Breast epithelium (tissue), 4 donors: ENCODE results near the gene SCARB1. TPM values are rescaled to one million over a fixed set of nuclear protein-coding genes. Genes with fewer than 3 reads are reported as not detected.
"Not testable (repeated sequence)": the region's sequence is repeated elsewhere in the genome, so short reads cannot be mapped to it uniquely, and the experiment has no call there.

Source experiments
- DNase-seq, 2 donors: peaks; one replicate each; pipeline ENCODE4 v3.0.0-alpha.2; 2019; ENCODE audit warnings: low spot score in 2 of 2
- H3K27ac ChIP-seq, 2 donors: fragments of 200-600 bp; sonication (generic) in 1 of 2; one replicate each; pipeline ENCODE4 v1.5.1; 2016 to 2019; ENCODE audit warnings: mild to moderate bottlenecking in 1 of 2
- H3K27me3 ChIP-seq, 2 donors: fragments of 200-600 bp; sonication (generic) in 1 of 2; one replicate each; pipeline versions ENCODE4 v1.5.1 to v1.6.0; 2017 to 2019; ENCODE audit warnings: control low read depth in 1 of 2, mild to moderate bottlenecking in 1 of 2
- H3K36me3 ChIP-seq: fragments of 200-600 bp; one replicate; pipeline ENCODE4 v1.5.1; 2019
- H3K4me1 ChIP-seq, 2 donors: fragments of 200-600 bp; sonication (generic); one replicate each; pipeline ENCODE4 v1.5.1; 2016 to 2019; ENCODE audit warnings: control low read depth in 1 of 2
- H3K4me3 ChIP-seq, 3 donors: fragments of 200-600 bp; sonication (generic); 1 replicate in 2 of 3; 2 replicates in 1 of 3; pipeline ENCODE4 v1.5.1; 2016 to 2019; ENCODE audit warnings: mild to moderate bottlenecking in 3 of 3, moderate library complexity in 2 of 3
- H3K9me3 ChIP-seq, 2 donors: fragments of 200-600 bp; sonication (generic) in 1 of 2; one replicate each; pipeline ENCODE4 v1.5.1; 2016 to 2019; ENCODE audit warnings: control low read depth in 1 of 2
- CTCF ChIP-seq, 3 donors: fragments of 450-650 bp; IDR thresholded peaks; one replicate each; pipeline ENCODE4 v1.5.1; 2016 to 2017; ENCODE audit warnings: antibody characterized with exemption in 3 of 3, mild to moderate bottlenecking in 3 of 3, moderate library complexity in 3 of 3
- POLR2A ChIP-seq: fragments of 450-650 bp; IDR thresholded peaks from one replicate; pipeline ENCODE4 v1.6.1; 2016; ENCODE audit warnings: antibody characterized with exemption, mild to moderate bottlenecking, moderate library complexity
- POLR2AphosphoS5 ChIP-seq, 3 donors: sonication (generic); formaldehyde crosslinking; IDR thresholded peaks; one replicate each; pipeline ENCODE4 v1.6.1; 2017; ENCODE audit warnings: antibody characterized with exemption in 3 of 3
- intact Hi-C: fragments of 100-400 bp; cut with DNase I; formaldehyde crosslinking; loops from one replicate; pipeline ENCODE4 v1.15.1; 2023; ENCODE audit warnings: low total_unique reads
- total RNA-seq, 3 donors: library from RNA; depleted of rRNA; stranded (reverse); fragments of >200 nt; gene quantifications; one replicate each; pipeline ENCODE4 v1.1.0, GENCODE V29; 2016

SCARB1 gene
- 10 to 100 TPM; 18.4 to 61.3 (median 20.2) TPM for total RNA-seq

GRCh38 chr12:124863416-124864325 lies at the start of gene SCARB1:
Gene SCARB1 (minus strand): TSS chr12:124863864. CDS start chr12:124863720, 144 bp downstream.
- Histone ChIP-seq H3K9me3 (no peaks in the 10 kb centered on the region), H3K4me3 (peak within 1 kb of the TSS; percentile 62 to 85 (median 81)), H3K4me1 (peaks cover 0 to 10% of the 10 kb centered on the region in 2 donors), H3K27ac (peak within 1 kb of the TSS; percentile 74 to 76), H3K27me3 (no peaks in the 10 kb centered on the region), H3K36me3 (no peaks in the 10 kb centered on the region)
- peak; percentile 65 to 75 for DNase-seq
- TF ChIP-seq CTCF (IDR thresholded peaks at IDR 0.05): no peak
- TF ChIP-seq POLR2AphosphoS5 (IDR thresholded peaks at IDR 0.05): peak in 1 of 3 donors; percentile 38
- TF ChIP-seq POLR2A: no peak
- intact Hi-C loops: no loop called here

GRCh38 chr12:124912529-124913287 lies 49.0 kb upstream of the SCARB1 start:
- DNase-seq, H3K27me3 ChIP-seq, H3K36me3 ChIP-seq, intact Hi-C loops, H3K9me3 ChIP-seq: not testable (repeated sequence)
- TF ChIP-seq POLR2AphosphoS5 (IDR thresholded peaks at IDR 0.05): peak in 2 of 3 donors; percentile 69 to 71
- H3K4me3 ChIP-seq: peak overlapping the region; percentile 70 to 98 (median 85)
- H3K27ac ChIP-seq: peak overlapping the region; percentile 98
- peaks cover 17 to 18% of the 10 kb centered on the region in 2 donors for H3K4me1 ChIP-seq

- H3K4me1 ChIP-seq: peaks cover 12 to 18% of the 10 kb centered on the region in 2 donors
- H3K9me3 ChIP-seq, H3K27me3 ChIP-seq, intact Hi-C loops, H3K36me3 ChIP-seq, DNase-seq: not testable (repeated sequence)
- H3K27ac ChIP-seq: peak overlapping the region; percentile 42 to 78
- peak overlapping the region; percentile 30 to 60 (median 33) for H3K4me3 ChIP-seq
Observed at GRCh38 chr12:124911521-124911920, 47.9 kb upstream of the SCARB1 start.

GRCh38 chr12:124910561-124911478 lies 47.2 kb upstream of the SCARB1 start:
- no peaks in the 10 kb centered on the region for H3K27me3 ChIP-seq
- DNase-seq: no peak
- peak overlapping the region; percentile 63 to 78 for H3K27ac ChIP-seq
- peaks cover 8 to 18% of the 10 kb centered on the region in 2 donors for H3K4me1 ChIP-seq
- intact Hi-C loops: no loop called here
- no peaks in the 10 kb centered on the region for H3K36me3 ChIP-seq
- TF ChIP-seq CTCF (IDR thresholded peaks at IDR 0.05): peak in 1 of 3 donors; percentile 13
- TF ChIP-seq POLR2AphosphoS5 (IDR thresholded peaks at IDR 0.05): peak in 2 of 3 donors; percentile 93 to 96
- TF ChIP-seq POLR2A: peak; percentile 76
- peak overlapping the region; percentile 30 to 60 (median 33) for H3K4me3 ChIP-seq
- no peaks in the 10 kb centered on the region for H3K9me3 ChIP-seq

GRCh38 chr12:124909831-124910560 lies 46.3 kb upstream of the SCARB1 start:
- Histone ChIP-seq H3K4me3 (peak overlapping the region; percentile 30 to 60 (median 33)), H3K36me3 (no peaks in the 10 kb centered on the region), H3K9me3 (no peaks in the 10 kb centered on the region), H3K27ac (peak overlapping the region; percentile 63 to 78), H3K27me3 (no peaks in the 10 kb centered on the region), H3K4me1 (peaks cover 9 to 18% of the 10 kb centered on the region in 2 donors)
- TF ChIP-seq POLR2AphosphoS5 (IDR thresholded peaks at IDR 0.05) (peak; percentile 23 to 73 (median 72)), CTCF (IDR thresholded peaks at IDR 0.05) (no peak), POLR2A (peak; percentile 29)
- intact Hi-C loops: no loop called here
- no peak for DNase-seq
